HG02884 (cell line): Measurements from ENCODE around the gene SMC1B.
"Not testable (repeated sequence)": the region's sequence is repeated elsewhere in the genome, so short reads cannot be mapped to it uniquely, and the experiment has no call there.

Experiments
- ATAC-seq: cut with Tn5 transposase; IDR thresholded peaks from one replicate; pipeline ENCODE4 v1.9.1; 2021; ENCODE audit warnings: mild to moderate bottlenecking, moderate library complexity; ENCODE audit not compliant: unreplicated experiment

Gene SMC1B

DNA sequence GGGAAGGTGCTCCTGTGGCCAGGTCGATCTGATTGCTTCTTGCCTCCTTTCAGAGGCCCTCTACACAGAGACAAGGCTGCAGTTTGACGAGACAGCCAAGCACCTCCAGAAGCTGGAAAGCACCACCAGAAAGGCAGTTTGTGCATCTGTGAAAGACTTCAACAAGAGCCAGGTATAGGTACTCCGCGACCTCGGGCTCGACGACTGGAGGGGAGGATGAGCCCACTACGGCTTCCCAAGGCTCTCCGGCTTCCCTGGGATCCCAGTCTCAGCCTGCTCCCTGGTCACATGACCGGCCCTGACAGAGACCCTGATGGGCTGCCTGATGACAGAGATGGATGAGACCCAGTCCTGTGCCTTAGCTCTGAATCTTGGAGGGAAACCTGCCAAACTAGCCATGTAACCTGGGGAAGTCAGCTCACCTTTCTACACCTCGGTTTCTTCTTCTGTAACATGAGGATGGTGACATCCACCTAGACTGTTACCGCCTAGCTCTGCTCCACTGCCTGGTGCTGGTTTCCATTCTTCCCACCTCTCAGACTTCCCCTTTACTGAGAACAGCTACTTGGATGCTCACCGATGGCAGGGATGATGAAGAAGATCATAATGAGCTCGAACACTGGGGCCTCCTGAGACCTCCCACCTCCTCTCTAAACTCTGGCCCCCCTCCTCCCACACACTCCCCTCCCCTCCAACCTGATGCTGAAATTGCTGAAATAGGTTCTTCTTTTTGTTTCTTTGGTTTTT lies 9.0 kb upstream of the SMC1B start:
- no peak for ATAC-seq

DNA sequence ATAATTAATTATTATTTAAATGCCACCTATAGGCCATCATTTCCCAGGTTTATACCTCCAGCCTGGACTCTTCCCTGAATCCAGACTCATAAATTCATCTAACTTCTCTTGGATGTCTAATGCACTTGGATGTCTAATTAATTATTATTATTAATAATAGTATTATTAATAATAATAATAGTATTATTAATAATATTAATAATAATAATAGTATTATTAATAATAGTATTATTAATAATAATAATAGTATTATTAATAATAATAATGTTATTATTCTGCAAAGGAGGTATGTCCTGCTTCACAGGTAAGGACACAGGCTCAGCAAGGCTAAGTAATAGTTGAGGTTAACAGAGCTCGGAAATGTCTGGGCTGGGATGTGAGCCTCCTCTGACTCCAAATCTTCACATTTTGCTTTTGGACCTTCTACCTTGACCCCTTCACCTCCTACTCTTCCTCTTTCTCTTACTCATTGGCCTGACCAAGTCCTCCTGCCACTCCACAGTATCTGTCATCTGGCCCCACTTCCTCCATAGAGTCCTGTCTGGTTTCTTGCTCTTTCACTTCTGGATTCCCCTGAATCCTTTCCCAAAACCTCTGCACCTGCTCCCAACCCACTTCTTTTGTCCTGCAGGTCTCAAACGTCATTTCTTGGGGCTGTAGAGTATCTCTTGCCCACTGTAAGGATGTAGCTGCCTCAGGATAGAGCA lies 8.1 kb upstream of the SMC1B start:
- no peak for ATAC-seq

DNA sequence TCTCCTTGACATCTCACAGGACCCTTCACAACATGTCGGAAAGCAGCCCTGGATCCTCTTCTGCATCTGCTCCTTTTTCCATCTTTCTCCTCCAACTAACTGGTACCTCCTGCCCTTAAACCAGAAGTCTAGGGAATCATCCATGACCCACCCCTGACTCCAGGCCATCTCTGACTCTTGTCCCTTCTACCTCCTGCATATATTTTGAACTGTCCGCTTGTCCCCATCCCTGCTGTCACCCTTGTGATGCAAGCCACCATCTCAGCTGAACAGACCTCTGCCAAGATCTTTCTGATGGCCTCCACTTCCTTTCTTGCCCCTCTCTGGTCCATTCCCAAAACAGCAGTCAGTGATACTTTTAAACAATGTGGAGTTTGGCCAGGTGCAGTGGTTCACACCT lies 7.1 kb upstream of the SMC1B start:
- no peak for ATAC-seq

DNA sequence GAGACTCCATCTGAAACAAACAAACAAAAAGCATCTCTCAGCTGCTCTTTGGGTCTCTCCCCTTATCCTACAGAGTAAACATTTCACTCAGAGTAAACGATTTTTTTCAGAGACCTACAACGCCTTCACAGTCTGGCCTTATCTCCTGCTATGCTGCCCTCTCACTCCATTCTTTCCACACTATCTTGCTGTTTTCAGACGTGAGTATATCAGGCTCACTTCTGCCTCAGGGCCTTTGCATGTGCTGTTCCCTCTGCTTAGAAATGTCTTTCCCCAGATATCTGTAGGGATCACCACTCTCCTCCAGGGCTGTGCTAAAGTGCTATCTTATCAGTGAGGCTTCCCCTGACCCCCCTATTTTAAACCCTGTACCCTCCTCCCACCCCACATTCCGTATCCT lies 6.6 kb upstream of the SMC1B start:
- ATAC-seq: no peak

DNA sequence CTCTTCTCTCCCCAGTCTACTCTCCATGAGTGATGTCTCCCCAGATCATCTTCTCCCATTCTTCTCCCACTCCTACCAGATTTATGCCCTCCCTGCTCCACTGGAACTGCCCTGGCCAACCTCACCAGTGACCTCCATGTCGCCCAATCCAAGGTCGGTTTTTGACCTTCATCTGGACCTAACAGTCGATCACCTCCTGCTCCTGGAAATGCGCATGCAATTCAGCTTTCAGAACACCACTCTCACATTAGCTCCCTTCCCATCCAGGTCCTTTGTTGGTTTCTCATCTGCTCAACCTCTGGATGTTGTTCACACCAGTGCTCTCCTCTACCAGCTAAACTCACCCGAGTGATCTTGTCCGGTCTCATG lies 5.4 kb upstream of the SMC1B start:
- ATAC-seq: no peak

DNA sequence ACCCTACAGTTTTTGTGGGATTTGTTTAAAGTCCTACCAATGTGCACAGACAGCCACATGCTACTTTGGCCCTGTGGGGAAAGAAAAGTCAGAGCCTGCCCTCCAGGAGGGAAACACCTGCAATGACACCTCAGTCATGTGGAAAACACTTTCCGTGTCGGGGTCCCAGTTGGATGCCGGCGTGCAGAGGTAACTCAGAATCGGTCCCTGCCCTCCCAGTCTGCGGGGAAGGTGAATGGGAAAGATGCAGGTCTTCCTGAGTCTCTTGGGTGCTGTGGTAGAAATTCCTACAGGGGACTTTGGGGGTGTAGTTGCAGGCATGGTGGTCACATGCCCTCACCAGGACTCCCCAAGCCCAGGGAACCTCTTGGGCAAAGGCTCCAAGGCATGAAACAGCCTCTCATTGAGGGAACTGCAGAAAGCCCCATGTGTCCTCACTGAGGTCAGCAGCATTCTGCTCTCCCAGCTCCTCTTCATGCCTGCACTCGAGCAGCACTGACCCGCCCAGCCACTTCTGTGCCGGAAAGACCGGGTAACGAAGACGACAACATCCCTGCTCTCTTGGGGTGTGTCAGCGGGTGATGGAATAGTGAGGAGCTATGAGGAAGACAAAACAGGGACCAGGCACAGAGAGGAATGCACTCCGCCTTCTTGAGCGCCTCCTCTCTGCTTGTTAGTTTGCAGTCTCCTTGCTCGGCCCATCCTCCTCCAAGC lies 4.8 kb upstream of the SMC1B start:
- ATAC-seq: no peak

DNA sequence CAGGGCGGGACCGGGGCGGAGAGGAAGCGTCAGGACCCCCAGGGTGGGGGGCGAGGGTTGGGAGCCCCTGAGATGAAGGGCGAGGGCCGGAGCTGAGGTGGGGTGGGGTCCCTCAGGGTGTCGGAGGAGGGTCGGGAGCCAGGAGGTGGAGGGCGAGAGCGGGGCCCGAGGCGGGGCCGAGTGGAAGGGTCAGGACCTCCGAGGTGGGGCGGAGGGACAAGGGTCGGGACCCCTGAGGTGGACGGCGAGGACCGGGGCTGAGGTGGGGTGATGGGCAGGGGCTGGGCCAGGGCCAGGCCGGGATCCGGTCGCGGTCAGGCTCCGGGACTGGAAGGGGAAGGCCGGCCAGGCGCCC lies 409 bp downstream of the SMC1B start:
- no peak for ATAC-seq

DNA sequence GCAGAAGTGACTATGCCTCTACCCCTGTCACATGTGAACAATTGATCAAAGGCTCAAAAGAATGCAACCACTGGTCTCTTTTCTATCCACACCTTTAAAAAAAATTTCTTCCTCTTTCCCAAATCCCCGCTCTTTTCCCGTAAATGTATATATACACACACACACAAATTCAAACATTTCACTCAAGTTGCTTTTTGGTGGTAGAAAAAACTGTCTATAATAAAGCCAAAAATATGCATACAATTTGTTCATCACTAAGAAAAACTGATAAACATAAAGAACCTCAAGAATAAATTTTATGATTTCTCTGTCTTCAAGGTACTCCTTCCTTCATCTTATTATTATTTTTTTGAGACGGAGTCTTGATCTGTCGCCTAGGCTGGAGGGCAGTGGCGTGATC lies 5.6 kb downstream of the SMC1B start:
- ATAC-seq: no peak

DNA sequence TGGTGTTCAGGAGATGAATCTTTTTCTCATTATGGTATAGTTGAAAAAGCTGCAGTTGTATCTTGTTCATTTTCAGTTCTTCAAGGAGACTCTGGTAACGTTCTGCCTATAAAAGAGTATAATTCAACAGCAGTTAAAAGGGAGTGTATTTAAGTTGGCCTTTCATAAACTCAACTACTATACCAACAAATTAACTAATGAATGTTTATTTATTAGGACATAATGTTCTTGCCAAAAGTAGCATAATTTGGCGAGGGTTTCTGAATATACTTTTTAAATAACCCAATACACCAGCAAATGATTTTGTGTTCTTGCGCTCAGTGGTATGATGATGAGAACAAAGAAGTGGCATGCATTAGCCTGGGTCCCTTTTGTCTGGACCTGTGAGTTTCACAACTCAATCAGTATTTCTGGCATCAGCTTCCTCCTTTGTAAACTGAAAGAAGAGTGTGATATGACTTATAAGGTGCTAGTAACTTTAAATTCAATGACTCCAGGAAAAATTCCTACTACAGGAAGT lies 10.9 kb downstream of the SMC1B start:
- no peak for ATAC-seq

DNA sequence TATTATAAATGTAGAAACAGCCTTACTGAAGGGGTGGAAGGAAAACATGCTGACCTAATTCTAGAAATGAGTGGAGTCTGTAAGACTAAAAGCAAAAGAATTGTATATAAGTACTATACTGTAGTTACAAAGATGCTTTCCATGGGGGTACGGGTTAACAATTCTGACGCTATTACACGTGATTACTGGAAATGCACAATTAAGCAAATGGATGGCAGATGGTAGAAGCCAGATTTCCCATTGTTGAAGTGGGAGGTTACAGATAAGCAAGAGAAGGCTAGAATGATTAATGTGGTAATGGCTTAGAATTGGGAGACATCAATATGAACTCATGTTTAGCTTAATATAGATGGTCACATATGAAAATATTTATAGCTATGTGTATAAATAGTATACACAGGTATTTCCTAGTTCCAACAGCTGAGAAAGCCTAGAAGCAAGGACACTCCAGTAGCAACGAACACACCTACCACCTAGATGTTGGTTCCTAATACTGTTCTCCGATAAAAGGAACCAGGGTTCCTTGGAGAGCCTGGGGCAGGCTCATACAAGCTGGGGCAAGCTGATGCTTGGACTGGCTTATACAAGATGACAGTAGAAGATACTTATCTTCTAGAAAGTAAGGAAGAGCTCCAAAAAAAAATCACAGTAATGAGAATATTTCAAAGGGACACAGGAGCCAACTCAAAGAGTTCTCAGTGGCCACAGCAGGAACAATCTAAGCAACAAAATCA lies 13.5 kb downstream of the SMC1B start:
- ATAC-seq: no peak

DNA sequence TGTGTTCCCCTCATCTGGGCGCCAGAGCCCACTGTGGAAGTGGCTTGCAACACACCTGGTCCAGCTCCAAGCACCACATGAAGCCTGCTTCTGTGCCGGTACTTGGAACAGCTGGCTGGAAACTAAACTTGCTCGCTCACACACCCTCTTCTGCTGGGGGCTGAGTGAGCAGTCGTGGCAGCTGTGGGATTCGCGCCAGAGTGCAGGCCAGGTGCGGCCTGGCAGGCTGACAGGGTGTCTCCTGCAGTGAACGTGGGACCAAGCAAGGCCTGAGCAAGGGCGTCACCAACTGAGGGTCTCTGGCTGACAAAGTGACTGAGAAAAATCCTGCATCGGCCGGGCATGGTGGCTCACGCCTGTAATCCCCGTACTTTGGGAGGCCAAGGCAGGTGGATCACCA lies 15.2 kb downstream of the SMC1B start:
- no peak for ATAC-seq

DNA sequence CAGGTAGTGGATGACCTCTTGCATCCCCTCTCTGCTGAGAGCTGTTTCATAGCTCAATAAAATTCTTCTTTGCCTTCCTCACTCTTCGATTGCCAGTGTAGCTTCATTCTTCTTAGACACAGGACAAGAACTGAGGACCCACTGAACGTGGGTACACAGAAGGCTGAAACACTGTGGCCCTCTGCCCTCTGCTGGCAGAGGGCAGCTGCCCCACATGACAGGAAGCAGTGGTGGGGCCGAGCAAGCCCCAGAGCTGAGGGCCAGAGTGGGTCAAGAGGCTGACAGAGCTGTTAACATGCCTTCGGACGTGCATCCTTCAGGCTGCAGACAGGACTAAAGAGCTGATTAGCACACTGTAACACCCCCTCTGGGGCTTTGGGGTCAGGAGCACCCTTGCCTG lies 15.6 kb downstream of the SMC1B start:
- no peak for ATAC-seq

DNA sequence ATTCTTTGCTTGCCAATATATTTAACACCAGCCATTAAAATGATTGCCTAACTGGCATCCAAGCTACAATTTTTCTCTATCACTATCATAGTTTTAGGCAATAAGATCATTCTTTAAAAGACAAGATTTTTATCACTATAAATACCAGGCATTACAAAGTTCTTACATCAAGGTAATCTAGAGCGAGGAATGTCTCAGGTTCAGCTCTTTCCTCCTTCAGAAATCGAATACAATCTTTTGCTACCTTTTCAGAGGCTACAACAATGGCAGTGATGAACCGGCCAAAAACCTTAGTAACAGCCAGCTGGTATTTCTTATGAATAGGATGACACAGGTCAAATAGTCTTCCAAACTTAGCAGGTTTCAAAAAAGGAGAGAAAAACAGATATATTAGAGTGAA lies 23.9 kb downstream of the SMC1B start:
- ATAC-seq: no peak

DNA sequence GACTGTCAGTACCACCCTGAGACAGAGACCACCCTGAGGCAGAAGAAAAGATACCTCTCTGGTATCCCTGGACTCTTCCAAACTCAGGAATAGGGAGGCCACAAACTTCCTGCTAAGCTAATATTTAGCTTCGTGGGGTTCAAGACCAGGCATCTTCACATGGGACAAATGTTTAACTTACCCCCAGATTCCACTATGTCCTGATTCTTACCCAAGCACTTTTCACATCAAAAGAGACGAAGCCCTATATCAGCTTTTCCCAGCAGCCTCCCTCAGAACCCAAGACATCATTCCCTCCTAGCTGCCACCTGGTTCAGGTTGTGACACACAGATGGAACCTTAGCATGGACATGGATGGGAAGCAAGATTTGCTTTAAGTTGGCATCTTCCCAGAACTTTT lies 32.1 kb downstream of the SMC1B start:
- no peak for ATAC-seq

DNA sequence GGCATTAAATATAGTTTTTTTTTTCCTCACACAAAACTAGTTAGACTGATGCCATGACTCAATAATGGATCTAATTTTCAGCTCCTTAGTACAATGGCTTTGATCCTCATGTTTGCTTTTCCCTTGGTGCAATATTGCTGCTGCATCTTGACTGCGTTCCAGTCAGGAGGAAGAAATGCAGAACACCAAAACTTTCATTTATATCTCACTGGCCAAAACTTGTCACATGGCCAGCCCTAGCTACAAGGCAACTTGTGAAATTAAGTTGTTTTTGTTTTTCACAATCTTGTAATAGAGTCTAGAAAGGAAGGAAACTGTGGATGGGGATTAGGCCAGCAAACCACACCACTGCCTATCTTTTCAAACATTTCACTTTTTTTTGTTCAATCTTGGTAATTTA lies 36.7 kb downstream of the SMC1B start:
- no peak for ATAC-seq

DNA sequence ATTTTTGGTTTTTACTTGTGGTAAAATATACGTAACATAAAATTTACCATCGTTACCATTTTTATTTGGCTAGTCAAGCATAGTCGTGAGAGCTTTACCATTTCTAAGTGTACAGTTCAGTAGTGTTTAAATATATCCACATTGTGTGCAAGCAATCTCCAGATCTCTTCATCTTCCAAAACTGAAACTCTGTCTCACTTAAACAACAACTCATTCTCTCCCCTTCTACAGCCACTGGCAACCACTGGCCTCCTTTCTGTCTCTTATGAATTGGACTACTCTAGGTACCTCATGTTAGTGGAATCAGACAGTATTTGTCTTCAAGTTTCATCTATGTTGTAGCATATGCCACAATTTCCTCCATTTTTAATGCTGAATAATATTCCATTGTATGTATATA lies 37.4 kb downstream of the SMC1B start:
- no peak for ATAC-seq

DNA sequence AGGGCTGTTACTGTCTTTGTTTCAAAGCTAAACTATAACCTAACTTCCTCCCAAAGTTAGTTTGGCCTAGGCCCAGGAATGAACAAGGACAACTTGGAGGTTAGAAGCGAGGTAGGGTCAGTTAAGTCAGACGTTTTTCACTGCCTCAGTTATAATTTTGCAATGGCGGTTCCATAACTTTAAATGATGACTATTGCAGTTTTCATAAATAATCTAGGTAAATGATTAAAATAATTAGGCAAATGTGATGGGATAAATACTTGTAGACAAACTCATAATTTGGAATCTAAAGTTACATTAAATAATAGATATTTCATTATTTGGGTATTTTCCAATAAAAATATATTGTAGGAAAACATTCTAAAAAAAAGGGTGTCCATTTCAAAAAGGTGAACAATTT lies 39.8 kb downstream of the SMC1B start:
- not testable (repeated sequence) for ATAC-seq

DNA sequence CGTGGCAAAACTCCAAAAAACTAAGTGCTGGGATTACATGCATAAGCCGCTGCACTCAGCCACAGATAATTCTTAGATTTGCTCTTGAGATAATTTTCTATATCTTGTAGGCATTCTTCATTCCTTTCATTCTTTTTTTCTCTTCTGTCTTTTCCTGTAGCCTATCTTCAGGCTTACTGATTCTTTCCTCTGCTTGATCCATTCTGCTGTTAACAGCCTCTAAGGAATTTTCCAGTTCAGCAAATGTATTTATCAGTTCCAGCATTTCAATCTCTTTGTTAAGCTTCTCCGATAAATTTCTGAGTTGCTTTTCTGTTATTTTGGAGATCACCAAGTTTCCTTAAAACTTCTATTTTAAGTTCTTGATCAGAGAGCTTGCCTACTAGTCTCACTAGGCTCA lies 46.7 kb downstream of the SMC1B start:
- ATAC-seq: no peak

DNA sequence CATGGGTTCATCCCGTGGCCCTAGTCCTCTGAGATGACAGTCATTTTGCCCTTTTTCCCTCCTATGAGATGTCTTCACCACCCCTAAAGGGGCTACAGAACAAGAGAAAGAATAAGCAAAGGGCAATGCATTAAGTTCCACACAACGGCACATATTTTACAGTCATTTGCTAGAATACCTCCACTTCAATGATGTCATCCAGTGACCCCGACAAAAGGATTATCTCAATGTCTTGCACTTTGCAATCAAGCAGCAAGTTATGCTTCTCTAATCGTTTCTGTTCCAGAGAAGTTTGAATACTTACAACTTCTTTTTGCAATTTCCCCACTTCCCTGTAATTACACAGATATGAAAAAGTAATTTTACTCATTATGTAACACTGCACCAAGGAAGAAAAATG lies 53.8 kb downstream of the SMC1B start:
- no peak for ATAC-seq

DNA sequence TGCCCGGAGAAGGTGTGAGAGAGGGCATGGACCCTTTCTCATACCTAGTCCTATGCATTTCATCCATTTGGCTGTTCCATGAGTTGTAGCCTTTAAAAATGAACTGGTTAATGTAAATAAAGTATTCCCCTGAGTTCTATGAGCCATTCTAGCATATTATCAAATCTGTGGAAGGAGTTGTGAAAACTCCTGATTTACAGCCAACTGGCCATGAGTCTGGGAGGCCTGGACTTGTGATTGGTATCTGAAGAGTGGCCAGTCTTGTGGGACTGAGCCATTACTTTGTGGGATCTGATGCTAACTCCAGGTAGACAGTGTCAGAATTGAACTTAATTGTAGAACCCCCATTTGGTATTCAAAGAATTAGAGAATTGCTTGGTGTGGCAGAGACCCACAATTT lies 55.3 kb downstream of the SMC1B start:
- ATAC-seq: no peak

DNA sequence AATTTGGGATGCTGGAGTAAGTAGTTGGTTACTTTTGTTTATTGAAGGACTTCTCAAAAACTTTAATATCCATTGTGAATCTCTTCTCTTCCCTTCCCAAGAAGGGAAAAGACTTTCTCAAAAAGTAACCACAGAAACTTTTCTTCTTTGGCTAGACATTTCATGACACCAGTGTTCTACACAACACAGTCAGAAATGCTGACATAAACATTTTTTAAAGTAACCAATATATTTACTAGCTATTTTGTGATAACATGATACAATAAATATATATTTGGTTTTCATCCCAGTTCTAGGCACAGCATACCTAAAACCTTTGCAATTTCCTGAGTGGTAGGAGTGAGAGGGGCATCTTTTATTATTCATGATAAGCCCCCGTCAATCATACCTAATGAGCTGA lies 55.9 kb downstream of the SMC1B start:
- no peak for ATAC-seq
